ENCODE results near the gene STPG2. TPM values are rescaled to one million over a fixed set of nuclear protein-coding genes. Genes with fewer than 3 reads are reported as not detected.
"Not testable (repeated sequence)": the region's sequence is repeated elsewhere in the genome, so short reads cannot be mapped to it uniquely, and the experiment has no call there.

The STPG2 gene
- total RNA-seq, 1 donor from 2014 or later: not detected

DNA sequence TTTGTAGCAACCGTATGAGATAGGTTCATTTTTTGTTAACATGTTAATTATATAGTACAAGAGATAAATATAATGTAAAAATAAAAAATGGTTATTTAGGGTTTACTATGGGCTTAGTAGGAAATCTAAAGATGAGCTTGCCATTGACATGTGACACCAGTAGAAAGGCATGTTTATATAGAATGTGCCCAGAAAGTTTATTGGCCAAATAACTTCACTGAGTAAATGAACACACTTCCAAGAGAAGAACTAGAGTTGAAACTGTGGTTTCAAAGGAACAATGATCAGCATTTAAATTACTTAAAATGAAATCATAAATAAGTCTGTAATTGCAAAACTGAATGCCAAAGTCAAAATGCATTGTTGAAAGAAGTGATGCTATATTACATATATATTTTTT lies 503.3 kb downstream of the STPG2 start:
- Histone ChIP-seq H3K36me3 (no peaks in the 10 kb centered on the region), H3K27me3 (no peaks in the 10 kb centered on the region), H3K4me3 (no peak overlapping the region), H3K27ac (no peak overlapping the region), H3K9me3 (peaks cover 0 to 4% of the 10 kb centered on the region in 2 donors), H3K4me1 (no peaks in the 10 kb centered on the region)
- DNase-seq (ENCODE audit: low spot score in 2 of 2): no peak
- intact Hi-C loops (cut with DNase I): no loop called here
- TF ChIP-seq, protein P1, sequence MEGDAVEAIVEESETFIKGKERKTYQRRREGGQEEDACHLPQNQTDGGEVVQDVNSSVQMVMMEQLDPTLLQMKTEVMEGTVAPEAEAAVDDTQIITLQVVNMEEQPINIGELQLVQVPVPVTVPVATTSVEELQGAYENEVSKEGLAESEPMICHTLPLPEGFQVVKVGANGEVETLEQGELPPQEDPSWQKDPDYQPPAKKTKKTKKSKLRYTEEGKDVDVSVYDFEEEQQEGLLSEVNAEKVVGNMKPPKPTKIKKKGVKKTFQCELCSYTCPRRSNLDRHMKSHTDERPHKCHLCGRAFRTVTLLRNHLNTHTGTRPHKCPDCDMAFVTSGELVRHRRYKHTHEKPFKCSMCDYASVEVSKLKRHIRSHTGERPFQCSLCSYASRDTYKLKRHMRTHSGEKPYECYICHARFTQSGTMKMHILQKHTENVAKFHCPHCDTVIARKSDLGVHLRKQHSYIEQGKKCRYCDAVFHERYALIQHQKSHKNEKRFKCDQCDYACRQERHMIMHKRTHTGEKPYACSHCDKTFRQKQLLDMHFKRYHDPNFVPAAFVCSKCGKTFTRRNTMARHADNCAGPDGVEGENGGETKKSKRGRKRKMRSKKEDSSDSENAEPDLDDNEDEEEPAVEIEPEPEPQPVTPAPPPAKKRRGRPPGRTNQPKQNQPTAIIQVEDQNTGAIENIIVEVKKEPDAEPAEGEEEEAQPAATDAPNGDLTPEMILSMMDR (IDR thresholded peaks at IDR 0.05): no peak

DNA sequence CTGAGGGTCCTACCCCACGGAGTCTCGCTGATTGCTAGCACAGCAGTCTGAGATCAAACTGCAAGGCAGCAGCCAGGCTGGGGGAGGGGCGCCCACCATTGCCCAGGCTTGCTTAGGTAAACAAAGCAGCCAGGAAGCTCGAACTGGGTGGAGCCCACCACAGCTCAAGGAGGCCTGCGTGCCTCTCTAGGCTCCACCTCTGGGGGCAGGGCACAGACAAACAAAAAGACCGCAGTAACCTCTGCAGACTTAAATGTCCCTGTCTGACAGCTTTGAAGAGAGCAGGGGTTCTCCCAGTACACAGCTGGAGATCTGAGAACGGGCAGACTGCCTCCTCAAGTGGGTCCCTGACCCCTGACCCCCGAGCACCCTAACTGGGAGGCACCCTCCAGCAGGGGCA lies 509.4 kb downstream of the STPG2 start:
- H3K4me1 ChIP-seq; H3K27ac ChIP-seq; DNase-seq (ENCODE audit: low spot score in 2 of 2); H3K9me3 ChIP-seq; H3K36me3 ChIP-seq; intact Hi-C loops (cut with DNase I); H3K4me3 ChIP-seq; H3K27me3 ChIP-seq: not testable (repeated sequence)

DNA sequence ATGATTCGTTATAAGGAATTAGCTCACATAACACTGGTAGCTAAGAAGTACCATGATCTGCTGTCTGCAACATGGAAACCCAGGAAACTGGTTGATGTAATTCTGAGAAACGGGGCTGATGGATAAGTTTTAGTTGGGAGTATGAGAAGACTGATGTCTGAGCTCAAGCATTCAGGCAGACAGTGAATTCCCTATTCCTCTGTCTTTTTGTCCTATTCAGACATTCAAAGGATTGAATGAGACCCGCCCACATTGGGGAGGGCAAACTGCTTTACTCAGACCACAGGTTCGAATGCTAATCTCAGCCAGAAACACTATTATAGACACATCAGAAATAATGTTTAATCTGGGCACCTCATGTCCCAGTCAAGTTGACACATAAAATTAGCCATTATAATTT lies 515.5 kb downstream of the STPG2 start:
- TF ChIP-seq, protein P1 (IDR thresholded peaks at IDR 0.05): no peak
- Histone ChIP-seq H3K27me3 (no peaks in the 10 kb centered on the region), H3K36me3 (no peaks in the 10 kb centered on the region), H3K9me3 (no peaks in the 10 kb centered on the region), H3K27ac (no peak overlapping the region), H3K4me3 (no peak overlapping the region), H3K4me1 (no peaks in the 10 kb centered on the region)
- no peak for DNase-seq (ENCODE audit: low spot score in 2 of 2)
- intact Hi-C loops (cut with DNase I): no loop called here

DNA sequence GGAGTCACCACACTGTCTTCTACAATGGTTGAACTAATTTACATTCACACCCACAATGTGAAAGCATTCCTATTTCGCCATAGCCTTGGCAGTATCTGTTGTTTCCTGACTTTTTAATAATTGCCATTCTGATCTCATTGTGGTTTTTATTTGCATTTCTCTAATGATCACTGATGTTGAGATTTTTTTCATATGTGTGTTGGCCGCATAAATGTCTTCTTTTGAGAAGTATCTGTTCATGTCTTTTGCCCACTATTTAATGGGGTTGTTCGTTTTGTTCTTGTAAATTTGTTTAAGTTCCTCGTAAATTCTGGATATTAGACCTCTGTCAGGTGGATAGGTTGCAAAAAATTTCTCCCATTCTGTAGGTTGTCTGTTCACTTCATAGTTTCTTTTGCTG lies 519.1 kb downstream of the STPG2 start:
- no peaks in the 10 kb centered on the region for H3K27me3 ChIP-seq
- no peak overlapping the region for H3K4me3 ChIP-seq
- no peaks in the 10 kb centered on the region for H3K9me3 ChIP-seq
- H3K4me1 ChIP-seq: no peaks in the 10 kb centered on the region
- DNase-seq (ENCODE audit: low spot score in 2 of 2): no peak
- H3K36me3 ChIP-seq: no peaks in the 10 kb centered on the region
- no peak overlapping the region for H3K27ac ChIP-seq
- TF ChIP-seq, protein P1 (IDR thresholded peaks at IDR 0.05): no peak
- intact Hi-C loops (cut with DNase I): no loop called here

DNA sequence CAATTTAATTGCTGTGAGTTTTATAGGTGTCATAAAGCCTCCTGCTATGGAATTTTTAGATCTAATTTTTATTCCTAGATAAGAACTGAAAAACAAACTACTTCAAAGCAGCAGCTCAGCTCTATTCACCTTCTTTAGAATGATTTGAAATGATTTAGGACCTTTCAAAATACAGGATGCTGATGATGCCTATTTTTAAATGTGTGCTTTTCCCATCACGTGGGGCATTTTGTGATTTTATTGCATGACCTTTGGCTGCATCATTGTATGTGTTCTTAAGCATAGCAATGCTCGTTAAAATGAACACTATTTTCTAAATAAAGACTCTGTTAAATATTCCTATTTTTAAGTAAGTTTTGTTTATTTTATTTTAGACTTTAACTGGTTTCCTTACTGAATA lies 537.3 kb downstream of the STPG2 start:
- H3K4me3 ChIP-seq: no peak overlapping the region
- DNase-seq (ENCODE audit: low spot score in 2 of 2): no peak
- no peaks in the 10 kb centered on the region for H3K9me3 ChIP-seq
- H3K27me3 ChIP-seq: no peaks in the 10 kb centered on the region
- H3K27ac ChIP-seq: no peak overlapping the region
- TF ChIP-seq, protein P1 (IDR thresholded peaks at IDR 0.05): no peak
- H3K4me1 ChIP-seq: no peaks in the 10 kb centered on the region
- no peaks in the 10 kb centered on the region for H3K36me3 ChIP-seq
- intact Hi-C loops (cut with DNase I): no loop called here

DNA sequence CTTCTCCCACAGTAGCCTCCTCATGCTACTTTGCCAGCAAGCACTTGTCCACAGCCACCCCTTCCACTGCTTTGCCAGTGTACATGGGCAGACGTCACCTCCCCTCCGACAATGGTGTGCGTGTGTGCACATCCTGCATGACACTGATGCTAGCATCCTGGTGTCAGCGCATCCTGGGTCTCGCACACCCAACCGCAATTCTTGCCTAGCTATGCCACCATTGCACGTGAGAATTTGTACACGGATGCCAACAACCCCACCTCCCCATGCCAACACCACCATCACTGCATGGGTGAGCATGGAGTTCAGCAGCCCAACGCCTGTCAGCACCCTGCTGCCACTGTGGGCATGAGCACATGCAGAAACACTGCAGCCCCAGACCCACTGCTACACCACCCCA lies 550.0 kb downstream of the STPG2 start:
- H3K4me1 ChIP-seq: no peaks in the 10 kb centered on the region
- H3K27me3 ChIP-seq: no peaks in the 10 kb centered on the region
- TF ChIP-seq, protein P1 (IDR thresholded peaks at IDR 0.05): no peak
- no peaks in the 10 kb centered on the region for H3K9me3 ChIP-seq
- no peak overlapping the region for H3K27ac ChIP-seq
- intact Hi-C loops (cut with DNase I): no loop called here
- H3K4me3 ChIP-seq: no peak overlapping the region
- DNase-seq (ENCODE audit: low spot score in 2 of 2): no peak
- H3K36me3 ChIP-seq: no peaks in the 10 kb centered on the region
